Measurements from ENCODE around the gene BLOC1S1. TPM values are rescaled to one million over a fixed set of nuclear protein-coding genes. Genes with fewer than 3 reads are reported as not detected.

Gene BLOC1S1
- 158 TPM for total RNA-seq

- DNase-seq (ENCODE audit: low spot score), result peak; percentile 94
These were observed at the start of gene BLOC1S1 for GRCh38 chr12:55715833-55716581. Gene BLOC1S1 (plus strand): TSS chr12:55716046. CDS start chr12:55716052, 6 bp downstream.

- DNase-seq (ENCODE audit: low spot score), result no peak
These were observed 49.3 kb upstream of the BLOC1S1 start for GRCh38 chr12:55666508-55666907.

GRCh38 chr12:55670276-55670675 is 45.6 kb upstream of the BLOC1S1 start:
- DNase-seq (ENCODE audit: low spot score), result no peak

- DNase-seq (ENCODE audit: low spot score), result no peak
These were observed 44.1 kb upstream of the BLOC1S1 start for GRCh38 chr12:55671746-55672145.

- no peak for DNase-seq (ENCODE audit: low spot score)
These were observed 42.2 kb upstream of the BLOC1S1 start for GRCh38 chr12:55673638-55674037.

- no peak for DNase-seq (ENCODE audit: low spot score)
These were observed 40.2 kb upstream of the BLOC1S1 start for GRCh38 chr12:55675666-55676065.

- no peak for DNase-seq (ENCODE audit: low spot score)
These were observed 39.1 kb upstream of the BLOC1S1 start for GRCh38 chr12:55676707-55677106.

- no peak for DNase-seq (ENCODE audit: low spot score)
These were observed 36.2 kb upstream of the BLOC1S1 start for GRCh38 chr12:55679691-55680090.

GRCh38 chr12:55681142-55682077 is 34.4 kb upstream of the BLOC1S1 start:
- DNase-seq (ENCODE audit: low spot score), result peak; percentile 82

GRCh38 chr12:55682087-55682796 is 33.6 kb upstream of the BLOC1S1 start:
- DNase-seq (ENCODE audit: low spot score), result no peak

- DNase-seq (ENCODE audit: low spot score), result no peak
These were observed 32.2 kb upstream of the BLOC1S1 start for GRCh38 chr12:55683676-55684075.

- DNase-seq (ENCODE audit: low spot score), result no peak
These were observed 31.0 kb upstream of the BLOC1S1 start for GRCh38 chr12:55684761-55685370.

GRCh38 chr12:55685671-55686070 is 30.2 kb upstream of the BLOC1S1 start:
- DNase-seq (ENCODE audit: low spot score), result no peak

- DNase-seq (ENCODE audit: low spot score), result no peak
These were observed 29.4 kb upstream of the BLOC1S1 start for GRCh38 chr12:55686366-55687010.

GRCh38 chr12:55687746-55688145 is 28.1 kb upstream of the BLOC1S1 start:
- DNase-seq (ENCODE audit: low spot score), result no peak

GRCh38 chr12:55688716-55689655 is 26.9 kb upstream of the BLOC1S1 start:
- DNase-seq (ENCODE audit: low spot score), result no peak

- no peak for DNase-seq (ENCODE audit: low spot score)
These were observed 23.1 kb upstream of the BLOC1S1 start for GRCh38 chr12:55692631-55693322.

GRCh38 chr12:55693323-55694187 is 22.3 kb upstream of the BLOC1S1 start:
- no peak for DNase-seq (ENCODE audit: low spot score)

- no peak for DNase-seq (ENCODE audit: low spot score)
These were observed 21.7 kb upstream of the BLOC1S1 start for GRCh38 chr12:55694188-55694515.

Data from mucosa of gallbladder (tissue), 1 donor.